MM.1S (cell line): ENCODE data around the gene PSPC1.

Source experiments
- DNase-seq: peaks from one replicate; pipeline ENCODE4 v3.0.0-alpha.2; 2015
- H2AFZ ChIP-seq: fragments of 300-600 bp; sonication (generic); 2 replicates; pipeline ENCODE4 v1.6.0; 2016; ENCODE audit warnings: antibody characterized with exemption, low read length
- H3F3A ChIP-seq: fragments of 300-600 bp; sonication (generic); 2 replicates; pipeline ENCODE4 v1.6.1; 2016; ENCODE audit warnings: mild to moderate bottlenecking, antibody characterized with exemption, low read length, moderate library complexity, mixed read lengths; ENCODE audit not compliant: insufficient read depth
- H3K27ac ChIP-seq: fragments of 300-600 bp; sonication (generic); 2 replicates; pipeline ENCODE4 v1.5.1; 2016; ENCODE audit warnings: mild to moderate bottlenecking, low read length
- H3K27me3 ChIP-seq: fragments of 300-600 bp; sonication (generic); replicated peaks from 2 replicates; pipeline ENCODE4 v1.6.0; 2016; ENCODE audit warnings: low read length; ENCODE audit not compliant: insufficient read depth
- H3K36me3 ChIP-seq: fragments of 300-600 bp; sonication (generic); replicated peaks from 2 replicates; pipeline ENCODE4 v1.6.1; 2016; ENCODE audit warnings: mild to moderate bottlenecking, low read length, mixed read lengths; ENCODE audit not compliant: insufficient read depth
- H3K4me1 ChIP-seq: fragments of 300-600 bp; sonication (generic); 2 replicates; pipeline ENCODE4 v1.6.1; 2016; ENCODE audit warnings: low read length, mixed read lengths
- H3K4me2 ChIP-seq: fragments of 300-600 bp; sonication (generic); 2 replicates; pipeline ENCODE4 v1.6.0; 2016; ENCODE audit warnings: low read depth, low read length
- H3K4me3 ChIP-seq: fragments of 300-600 bp; sonication (generic); 2 replicates; pipeline ENCODE4 v1.5.1; 2016; ENCODE audit warnings: low read length, mixed read lengths
- H3K79me2 ChIP-seq: fragments of 300-600 bp; sonication (generic); 2 replicates; pipeline ENCODE4 v1.6.1; 2016; ENCODE audit warnings: mixed run types, low read length, mixed read lengths
- H3K9ac ChIP-seq: fragments of 300-600 bp; sonication (generic); 2 replicates; pipeline ENCODE4 v1.6.1; 2016; ENCODE audit warnings: low read length, mixed read lengths
- H3K9me2 ChIP-seq: fragments of 300-600 bp; sonication (generic); replicated peaks from 2 replicates; pipeline ENCODE4 v1.6.1; 2016; ENCODE audit warnings: mild to moderate bottlenecking, low read length, mixed read lengths; ENCODE audit not compliant: insufficient read depth
- H3K9me3 ChIP-seq: fragments of 300-600 bp; sonication (generic); replicated peaks from 2 replicates; pipeline ENCODE4 v1.6.1; 2016; ENCODE audit warnings: mild to moderate bottlenecking, low read length, mixed read lengths; ENCODE audit not compliant: insufficient read depth
- H4K20me1 ChIP-seq: fragments of 300-600 bp; sonication (generic); 2 replicates; pipeline ENCODE4 v1.6.1; 2016; ENCODE audit warnings: mild to moderate bottlenecking, low read length, moderate library complexity, mixed read lengths; ENCODE audit not compliant: insufficient read depth
- CTCF ChIP-seq: fragments of 300-600 bp; sonication (generic); IDR thresholded peaks from 2 replicates; pipeline ENCODE4 v1.5.1; 2016; ENCODE audit warnings: antibody characterized with exemption, low read length, mixed read lengths
- EZH2 ChIP-seq: fragments of 300-600 bp; sonication (generic); optimal IDR thresholded peaks from 2 replicates; pipeline ENCODE3; 2017; ENCODE audit warnings: low read depth, mild to moderate bottlenecking, antibody characterized with exemption, low read length, mixed read lengths
- EZH2phosphoT487 ChIP-seq: fragments of 300-600 bp; sonication (generic); IDR thresholded peaks from 2 replicates; pipeline ENCODE4 v1.6.1; 2018; ENCODE audit warnings: antibody characterized with exemption, low read length

PSPC1 gene

GRCh38 chr13:19763618-19764017, 19.1 kb downstream of the PSPC1 start:
- Histone ChIP-seq H3K36me3 (no peaks in the 10 kb centered on the region), H3K27ac (no peak overlapping the region), H3K27me3 (no peaks in the 10 kb centered on the region), H3K4me2 (no peak overlapping the region), H3K4me3 (no peak overlapping the region), H3F3A (no peaks in the 10 kb centered on the region), H3K9ac (no peak overlapping the region), H3K4me1 (no peaks in the 10 kb centered on the region), H3K9me3 (no peaks in the 10 kb centered on the region), H2AFZ (no peak overlapping the region), H3K79me2 (peaks cover 94% of the 10 kb centered on the region), H3K9me2 (no peaks in the 10 kb centered on the region), H4K20me1 (no peaks in the 10 kb centered on the region; the same call in 1 of the 2 replicates)
- TF ChIP-seq CTCF (no peak), EZH2 (no peak), EZH2phosphoT487 (no peak)
- no peak for DNase-seq

- H3K9ac ChIP-seq: no peak overlapping the region
- no peaks in the 10 kb centered on the region for H3K9me3 ChIP-seq
- H3K36me3 ChIP-seq: no peaks in the 10 kb centered on the region
- peaks cover 87% of the 10 kb centered on the region for H3K79me2 ChIP-seq
- no peaks in the 10 kb centered on the region for H3K4me1 ChIP-seq
- no peak overlapping the region for H3K27ac ChIP-seq
- H2AFZ ChIP-seq: no peak overlapping the region
- no peaks in the 10 kb centered on the region for H3F3A ChIP-seq
- DNase-seq: no peak
- no peaks in the 10 kb centered on the region; the same call in 1 of the 2 replicates for H4K20me1 ChIP-seq
- no peak for TF ChIP-seq EZH2phosphoT487
- TF ChIP-seq EZH2: no peak
- TF ChIP-seq CTCF: no peak
- no peaks in the 10 kb centered on the region for H3K9me2 ChIP-seq
- no peak overlapping the region for H3K4me3 ChIP-seq
- no peaks in the 10 kb centered on the region for H3K27me3 ChIP-seq
- H3K4me2 ChIP-seq: no peak overlapping the region
Measured at GRCh38 chr13:19759669-19760068, 23.1 kb downstream of the PSPC1 start.

GRCh38 chr13:19742643-19743042, 40.1 kb downstream of the PSPC1 start:
- Histone ChIP-seq H3K9me2 (no peaks in the 10 kb centered on the region), H3K4me3 (no peak overlapping the region), H3K36me3 (no peaks in the 10 kb centered on the region), H3K27me3 (no peaks in the 10 kb centered on the region), H3K4me1 (no peaks in the 10 kb centered on the region), H3K27ac (no peak overlapping the region), H3K4me2 (no peak overlapping the region), H3K9me3 (no peaks in the 10 kb centered on the region), H4K20me1 (no peaks in the 10 kb centered on the region), H3F3A (no peaks in the 10 kb centered on the region), H3K79me2 (peaks cover 50% of the 10 kb centered on the region), H2AFZ (no peak overlapping the region), H3K9ac (no peak overlapping the region)
- no peak for DNase-seq
- TF ChIP-seq EZH2 (no peak), EZH2phosphoT487 (no peak), CTCF (no peak)
